Osteoblast (primary cell): ENCODE results near the gene CSTF2. TPM values are rescaled to one million over a fixed set of nuclear protein-coding genes. Genes with fewer than 3 reads are reported as not detected.

Source experiments
- DNase-seq: peaks from one replicate; pipeline ENCODE4 v3.0.0; 2011; ENCODE audit warnings: low spot score, mixed read lengths; ENCODE audit not compliant: insufficient read length; ENCODE audit errors: missing footprints
- H2AFZ ChIP-seq: 2 replicates; pipeline ENCODE4 v1.6.0; 2011; ENCODE audit warnings: mild to moderate bottlenecking, low read length
- H3K27ac ChIP-seq: 2 replicates; pipeline ENCODE4 v1.5.1; 2011; ENCODE audit warnings: mild to moderate bottlenecking, low read depth, low read length, moderate library complexity
- H3K27me3 ChIP-seq: 2 replicates; pipeline ENCODE4 v1.6.0; 2012; ENCODE audit warnings: mild to moderate bottlenecking, control low read depth, inconsistent platforms, low read length, moderate library complexity; ENCODE audit not compliant: insufficient read depth
- H3K36me3 ChIP-seq: 2 replicates; pipeline ENCODE4 v1.5.1; 2011; ENCODE audit warnings: mild to moderate bottlenecking, low read length, control low read depth, moderate library complexity; ENCODE audit not compliant: insufficient read depth
- H3K4me1 ChIP-seq: 2 replicates; pipeline ENCODE4 v1.5.1; 2011; ENCODE audit warnings: mild to moderate bottlenecking, low read length, control low read depth, moderate library complexity; ENCODE audit not compliant: insufficient read depth
- H3K4me2 ChIP-seq: 2 replicates; pipeline ENCODE4 v1.6.0; 2011; ENCODE audit warnings: mild to moderate bottlenecking, low read length; ENCODE audit not compliant: insufficient read depth
- H3K4me3 ChIP-seq: fragments of 200-600 bp; sonication (generic); 3 replicates; pipeline ENCODE4 v1.5.1; 2012; ENCODE audit warnings: mild to moderate bottlenecking, low read length, inconsistent platforms; ENCODE audit not compliant: insufficient read depth
- H3K79me2 ChIP-seq: 2 replicates; pipeline ENCODE4 v1.6.0; 2012; ENCODE audit warnings: mild to moderate bottlenecking, low read length, control low read depth, inconsistent platforms; ENCODE audit not compliant: insufficient read depth
- H3K9me3 ChIP-seq: 2 replicates; pipeline ENCODE4 v1.5.1; 2011; ENCODE audit warnings: low read depth, low read length, control low read depth
- H4K20me1 ChIP-seq: 2 replicates; pipeline ENCODE4 v1.6.0; 2012; ENCODE audit warnings: mild to moderate bottlenecking, low read length, control low read depth; ENCODE audit not compliant: insufficient read depth
- total RNA-seq: library from RNA; depleted of rRNA; stranded (reverse); fragments of >200 nt; gene quantifications from 2 replicates; pipeline ENCODE4 v1.2.3, GENCODE V29; 2012
- TF ChIP-seq, protein P1 (sequence below): IDR thresholded peaks from 2 replicates; pipeline ENCODE4 v1.5.1; 2011; ENCODE audit warnings: mild to moderate bottlenecking, low read depth, low read length, moderate library complexity; ENCODE audit errors: extremely low read depth

CSTF2 gene
- total RNA-seq, 1 donor, result 8.7 TPM

- Histone ChIP-seq H3K4me3 (no peak overlapping the region), H3K4me2 (no peak overlapping the region), H3K27me3 (peaks cover 19% of the 10 kb centered on the region), H3K4me1 (peaks cover 3% of the 10 kb centered on the region), H4K20me1 (no peaks in the 10 kb centered on the region), H3K79me2 (peaks cover 6% of the 10 kb centered on the region), H3K9me3 (no peaks in the 10 kb centered on the region), H3K27ac (no peak overlapping the region), H2AFZ (no peak overlapping the region), H3K36me3 (no peaks in the 10 kb centered on the region)
- no peak for DNase-seq
- TF ChIP-seq, protein P1, sequence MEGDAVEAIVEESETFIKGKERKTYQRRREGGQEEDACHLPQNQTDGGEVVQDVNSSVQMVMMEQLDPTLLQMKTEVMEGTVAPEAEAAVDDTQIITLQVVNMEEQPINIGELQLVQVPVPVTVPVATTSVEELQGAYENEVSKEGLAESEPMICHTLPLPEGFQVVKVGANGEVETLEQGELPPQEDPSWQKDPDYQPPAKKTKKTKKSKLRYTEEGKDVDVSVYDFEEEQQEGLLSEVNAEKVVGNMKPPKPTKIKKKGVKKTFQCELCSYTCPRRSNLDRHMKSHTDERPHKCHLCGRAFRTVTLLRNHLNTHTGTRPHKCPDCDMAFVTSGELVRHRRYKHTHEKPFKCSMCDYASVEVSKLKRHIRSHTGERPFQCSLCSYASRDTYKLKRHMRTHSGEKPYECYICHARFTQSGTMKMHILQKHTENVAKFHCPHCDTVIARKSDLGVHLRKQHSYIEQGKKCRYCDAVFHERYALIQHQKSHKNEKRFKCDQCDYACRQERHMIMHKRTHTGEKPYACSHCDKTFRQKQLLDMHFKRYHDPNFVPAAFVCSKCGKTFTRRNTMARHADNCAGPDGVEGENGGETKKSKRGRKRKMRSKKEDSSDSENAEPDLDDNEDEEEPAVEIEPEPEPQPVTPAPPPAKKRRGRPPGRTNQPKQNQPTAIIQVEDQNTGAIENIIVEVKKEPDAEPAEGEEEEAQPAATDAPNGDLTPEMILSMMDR, result no peak
Measured at GRCh38 chrX:100817340-100817739, 2.9 kb upstream of the CSTF2 start.

DNA sequence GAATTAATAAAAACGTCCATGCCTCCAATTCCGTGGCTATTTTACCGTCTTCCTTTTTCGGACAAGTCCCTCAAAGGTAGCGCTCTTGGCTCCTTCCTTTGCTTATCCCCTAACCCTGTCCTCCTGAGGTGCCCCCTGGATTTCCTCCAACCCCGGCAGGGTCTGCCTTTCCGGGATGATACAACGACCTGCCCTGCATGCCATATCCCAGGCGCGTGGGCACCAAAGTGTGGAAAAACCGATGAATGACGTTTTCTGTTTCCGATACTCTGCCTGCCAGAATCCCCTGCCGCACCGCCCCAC, 706 bp upstream of the CSTF2 start:
- Histone ChIP-seq H3K4me2 (peak overlapping the region; percentile 84), H4K20me1 (no peaks in the 10 kb centered on the region), H3K36me3 (peaks cover 12% of the 10 kb centered on the region), H3K27me3 (peaks cover 19% of the 10 kb centered on the region), H3K4me1 (peaks cover 3% of the 10 kb centered on the region), H2AFZ (peak overlapping the region; percentile 98), H3K79me2 (peaks cover 6% of the 10 kb centered on the region), H3K4me3 (peak overlapping the region; percentile 85), H3K27ac (no peak overlapping the region), H3K9me3 (no peaks in the 10 kb centered on the region)
- DNase-seq, result no peak
- TF ChIP-seq, protein P1, result no peak

- H2AFZ ChIP-seq, result peak overlapping the region; percentile 41
- peaks cover 36% of the 10 kb centered on the region for H3K36me3 ChIP-seq
- H3K27me3 ChIP-seq, result peaks cover 3% of the 10 kb centered on the region
- H3K9me3 ChIP-seq, result no peaks in the 10 kb centered on the region
- TF ChIP-seq, protein P1, result no peak
- H3K4me2 ChIP-seq, result no peak overlapping the region
- no peak overlapping the region for H3K4me3 ChIP-seq
- no peaks in the 10 kb centered on the region for H3K4me1 ChIP-seq
- H3K79me2 ChIP-seq, result no peaks in the 10 kb centered on the region
- no peak overlapping the region for H3K27ac ChIP-seq
- no peaks in the 10 kb centered on the region for H4K20me1 ChIP-seq
- no peak for DNase-seq
Measured at GRCh38 chrX:100829730-100830129, 9.5 kb downstream of the CSTF2 start.

DNA sequence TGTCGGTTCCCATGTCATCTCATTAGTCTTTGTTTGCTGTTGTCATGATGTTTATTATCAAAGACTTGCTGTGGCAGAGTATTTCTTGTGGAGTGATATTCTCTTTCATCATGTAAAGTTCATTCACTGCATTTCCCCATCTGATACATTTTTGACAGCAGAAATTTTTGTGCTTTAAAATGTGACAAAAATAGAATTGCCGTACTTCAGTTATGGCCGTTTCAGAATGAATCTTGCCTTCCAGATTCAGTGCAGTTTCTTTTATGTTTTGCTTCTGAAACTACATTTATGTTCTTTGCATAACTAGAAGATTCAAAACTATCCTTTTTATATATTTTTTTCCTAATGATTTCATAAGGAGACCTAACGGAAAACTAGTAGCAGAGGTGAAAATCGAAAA, 10.0 kb downstream of the CSTF2 start:
- Histone ChIP-seq H2AFZ (peak overlapping the region; percentile 41), H4K20me1 (no peaks in the 10 kb centered on the region), H3K4me3 (no peak overlapping the region), H3K4me1 (no peaks in the 10 kb centered on the region), H3K36me3 (peaks cover 36% of the 10 kb centered on the region), H3K27me3 (peaks cover 3% of the 10 kb centered on the region), H3K4me2 (no peak overlapping the region), H3K9me3 (no peaks in the 10 kb centered on the region), H3K27ac (no peak overlapping the region), H3K79me2 (no peaks in the 10 kb centered on the region)
- TF ChIP-seq, protein P1, result no peak
- no peak for DNase-seq
